ENCODE measurements around the gene IPCEF1. TPM values are rescaled to one million over a fixed set of nuclear protein-coding genes. Genes with fewer than 3 reads are reported as not detected.

The IPCEF1 gene
- total RNA-seq, 1 experiment from 2014 or later: 0.48 TPM

DNA sequence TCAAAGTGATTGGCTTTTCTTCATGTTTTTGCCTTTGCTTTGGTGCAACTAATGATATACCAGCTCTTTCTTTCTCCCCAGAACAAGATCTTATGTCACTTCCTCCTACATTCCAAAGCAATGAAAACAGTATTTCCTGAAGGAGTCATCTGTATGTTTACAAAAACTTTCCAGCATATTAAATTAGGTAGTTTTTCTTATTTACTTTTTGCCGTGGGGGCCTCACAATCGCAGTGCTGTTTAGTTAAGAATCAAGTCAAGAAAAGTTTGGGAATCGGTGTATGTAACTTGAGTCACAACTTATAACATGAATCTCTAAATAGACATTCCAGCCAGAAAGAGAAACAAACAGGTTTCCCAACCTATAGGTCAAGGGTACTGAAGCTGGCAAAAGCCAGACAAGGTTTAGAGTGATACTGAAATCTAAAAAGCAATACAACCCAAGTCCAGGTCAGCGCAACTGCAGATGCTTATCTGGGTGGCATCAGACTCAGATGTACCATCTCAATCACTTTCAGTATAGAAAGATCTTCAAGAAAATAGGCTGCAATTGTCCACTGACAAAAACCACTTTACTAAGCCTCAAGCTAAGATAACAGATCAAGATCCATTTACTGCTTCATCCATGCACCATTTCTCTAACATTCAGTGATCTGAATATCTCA lies 63.6 kb downstream of the IPCEF1 start:
- no peaks in the 10 kb centered on the region for H3K79me1 ChIP-seq (ENCODE audit: insufficient read depth, low read depth, low read length, poor library complexity, severe bottlenecking)
- no peak for DNase-seq
- no peaks in the 10 kb centered on the region for H3K79me2 ChIP-seq (ENCODE audit: insufficient read depth, low read length)
- H3K4me1 ChIP-seq (ENCODE audit: insufficient read depth, low read length): 0 out of 2 replicates have a peak, but pooled peaks cover 2% of the 10 kb centered on the region
- no peak overlapping the region for H3K56ac ChIP-seq (ENCODE audit: insufficient read length, low read depth, low read length)
- H3K27me3 ChIP-seq (ENCODE audit: insufficient read depth, low read length): no peaks in the 10 kb centered on the region
- no peaks in the 10 kb centered on the region for H3K27me3 Mint-ChIP-seq (ENCODE audit: low read depth)
- TF ChIP-seq, protein P1, sequence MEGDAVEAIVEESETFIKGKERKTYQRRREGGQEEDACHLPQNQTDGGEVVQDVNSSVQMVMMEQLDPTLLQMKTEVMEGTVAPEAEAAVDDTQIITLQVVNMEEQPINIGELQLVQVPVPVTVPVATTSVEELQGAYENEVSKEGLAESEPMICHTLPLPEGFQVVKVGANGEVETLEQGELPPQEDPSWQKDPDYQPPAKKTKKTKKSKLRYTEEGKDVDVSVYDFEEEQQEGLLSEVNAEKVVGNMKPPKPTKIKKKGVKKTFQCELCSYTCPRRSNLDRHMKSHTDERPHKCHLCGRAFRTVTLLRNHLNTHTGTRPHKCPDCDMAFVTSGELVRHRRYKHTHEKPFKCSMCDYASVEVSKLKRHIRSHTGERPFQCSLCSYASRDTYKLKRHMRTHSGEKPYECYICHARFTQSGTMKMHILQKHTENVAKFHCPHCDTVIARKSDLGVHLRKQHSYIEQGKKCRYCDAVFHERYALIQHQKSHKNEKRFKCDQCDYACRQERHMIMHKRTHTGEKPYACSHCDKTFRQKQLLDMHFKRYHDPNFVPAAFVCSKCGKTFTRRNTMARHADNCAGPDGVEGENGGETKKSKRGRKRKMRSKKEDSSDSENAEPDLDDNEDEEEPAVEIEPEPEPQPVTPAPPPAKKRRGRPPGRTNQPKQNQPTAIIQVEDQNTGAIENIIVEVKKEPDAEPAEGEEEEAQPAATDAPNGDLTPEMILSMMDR (conservative IDR thresholded peaks at IDR 0.05): no peak
- no peak overlapping the region for H3K4me3 Mint-ChIP-seq
- no peak overlapping the region for H3K14ac ChIP-seq (ENCODE audit: insufficient read depth, low read length)
- H3K4me1 Mint-ChIP-seq: no peaks in the 10 kb centered on the region
- no CpG with 5 or more reads among the region's 4 CpGs for WGBS (ENCODE audit: extremely low coverage, insufficient read length, low lambda C conversion rate)
- H4K8ac ChIP-seq (replicated peaks; ENCODE audit: insufficient read length, low read depth, low read length): no peak overlapping the region
- H3K9ac ChIP-seq (ENCODE audit: extremely low read depth, insufficient read length, low read length): no peak overlapping the region
- no peak overlapping the region for H2AFZ ChIP-seq (ENCODE audit: low read length)
- H3K23ac ChIP-seq (ENCODE audit: insufficient read length, low read depth, low read length): no peak overlapping the region
- H3T11ph ChIP-seq (ENCODE audit: low read length): no peak overlapping the region
- H4K20me1 ChIP-seq (ENCODE audit: control insufficient read depth, insufficient read depth, insufficient read length): no peaks in the 10 kb centered on the region
- H3K27ac Mint-ChIP-seq: no peak overlapping the region
- peaks cover 0 to 2% of the 10 kb centered on the region in 2 experiments; a peak in 3 of 5 replicates for H3K9me3 Mint-ChIP-seq
- H2BK15ac ChIP-seq (ENCODE audit: low read depth, low read length): no peak overlapping the region
- no peak overlapping the region for H4K91ac ChIP-seq (ENCODE audit: insufficient read length, low read depth, low read length)
- no peaks in the 10 kb centered on the region for H3K9me3 ChIP-seq (ENCODE audit: control insufficient read depth, low read depth, low read length)
- H3K27ac ChIP-seq (ENCODE audit: insufficient read length, low read depth, low read length): no peak overlapping the region
- H2AK5ac ChIP-seq (ENCODE audit: insufficient read length, low read length): no peak overlapping the region
- no peak overlapping the region for H2BK12ac ChIP-seq (ENCODE audit: insufficient read length, low read depth, low read length)
- H4K5ac ChIP-seq (ENCODE audit: insufficient read length, low read depth, low read length): no peak overlapping the region
- no peak overlapping the region for H3K18ac ChIP-seq (ENCODE audit: insufficient read length, low read depth, low read length)
- no peaks in the 10 kb centered on the region for H3K23me2 ChIP-seq (ENCODE audit: insufficient read length, low read depth, low read length, poor library complexity, severe bottlenecking)
- H3K4me2 ChIP-seq (ENCODE audit: insufficient read depth, insufficient read length, low read length): no peak overlapping the region
- H2BK20ac ChIP-seq (ENCODE audit: low read depth, low read length, poor library complexity, severe bottlenecking): no peak overlapping the region
- H3K36me3 Mint-ChIP-seq (ENCODE audit: insufficient read depth in 1 of 3, low read depth in 3 of 3): no peaks in the 10 kb centered on the region
- H3K4ac ChIP-seq (ENCODE audit: low read depth, low read length): no peak overlapping the region
- no peak overlapping the region for H2BK5ac ChIP-seq (ENCODE audit: insufficient read length, low read length)
- no peak overlapping the region for H2BK120ac ChIP-seq (ENCODE audit: low read depth, low read length, poor library complexity, severe bottlenecking)

Measured in H9 (cell line).